OCI-LY3 (cell line): ENCODE measurements around the gene TXNL4A.

Experiments used
- CTCF ChIP-seq: fragments of 200-600, 300-600 bp; sonication (generic); IDR thresholded peaks from 2 replicates; pipeline ENCODE4 v1.5.1; 2014; ENCODE audit warnings: antibody characterized with exemption, low read length, low read depth
- EZH2phosphoT487 ChIP-seq: fragments of 200-600 bp; shearing (Covaris generic); IDR thresholded peaks from 2 replicates; pipeline ENCODE4 v1.6.1; 2018; ENCODE audit warnings: antibody characterized with exemption, mixed run types, low read depth

GRCh38 chr18:79971986-79972385, 16.4 kb downstream of the TXNL4A start:
- TF ChIP-seq CTCF = no peak
- TF ChIP-seq EZH2phosphoT487 = no peak
